ENCODE data around the gene SDK1. TPM values are rescaled to one million over a fixed set of nuclear protein-coding genes. Genes with fewer than 3 reads are reported as not detected.

The SDK1 gene
- total RNA-seq, 1 donor from 2014 or later: 10.9 TPM

- H3K27ac Mint-ChIP-seq (ENCODE audit: unreplicated experiment): no peak overlapping the region
- no peaks in the 10 kb centered on the region for H3K9me3 Mint-ChIP-seq (ENCODE audit: low read depth)
- no peak for DNase-seq (ENCODE audit: low spot score)
- H3K36me3 Mint-ChIP-seq (ENCODE audit: low read depth): no peaks in the 10 kb centered on the region
- TF ChIP-seq CTCF (IDR thresholded peaks at IDR 0.05): no peak
- H3K27me3 Mint-ChIP-seq (ENCODE audit: low read depth): no peaks in the 10 kb centered on the region
- no peak overlapping the region for H3K4me3 Mint-ChIP-seq (ENCODE audit: unreplicated experiment)
- no peaks in the 10 kb centered on the region for H3K4me1 Mint-ChIP-seq (ENCODE audit: low read depth)
Observed at GRCh38 chr7:3835109-3835508, 534.1 kb downstream of the SDK1 start.

- H3K36me3 Mint-ChIP-seq (ENCODE audit: low read depth): no peaks in the 10 kb centered on the region
- H3K27ac Mint-ChIP-seq (ENCODE audit: unreplicated experiment): no peak overlapping the region
- no peak overlapping the region for H3K4me3 Mint-ChIP-seq (ENCODE audit: unreplicated experiment)
- no peaks in the 10 kb centered on the region for H3K4me1 Mint-ChIP-seq (ENCODE audit: low read depth)
- no peaks in the 10 kb centered on the region for H3K9me3 Mint-ChIP-seq (ENCODE audit: low read depth)
- H3K27me3 Mint-ChIP-seq (ENCODE audit: low read depth): no peaks in the 10 kb centered on the region
- TF ChIP-seq CTCF (IDR thresholded peaks at IDR 0.05): no peak
- no peak for DNase-seq (ENCODE audit: low spot score)
Observed at GRCh38 chr7:3836855-3837254, 535.8 kb downstream of the SDK1 start.

GRCh38 chr7:3844540-3845151 is 543.6 kb downstream of the SDK1 start:
- Mint-ChIP-seq H3K9me3 (ENCODE audit: low read depth) (no peaks in the 10 kb centered on the region), H3K27ac (ENCODE audit: unreplicated experiment) (no peak overlapping the region), H3K4me1 (ENCODE audit: low read depth) (no peaks in the 10 kb centered on the region), H3K4me3 (ENCODE audit: unreplicated experiment) (no peak overlapping the region), H3K36me3 (ENCODE audit: low read depth) (no peaks in the 10 kb centered on the region), H3K27me3 (ENCODE audit: low read depth) (no peaks in the 10 kb centered on the region)
- no peak for DNase-seq (ENCODE audit: low spot score)
- TF ChIP-seq CTCF (IDR thresholded peaks at IDR 0.05): no peak

- no peak for TF ChIP-seq CTCF (IDR thresholded peaks at IDR 0.05)
- no peaks in the 10 kb centered on the region for H3K9me3 Mint-ChIP-seq (ENCODE audit: low read depth)
- no peaks in the 10 kb centered on the region for H3K27me3 Mint-ChIP-seq (ENCODE audit: low read depth)
- no peak overlapping the region for H3K4me3 Mint-ChIP-seq (ENCODE audit: unreplicated experiment)
- H3K4me1 Mint-ChIP-seq (ENCODE audit: low read depth): no peaks in the 10 kb centered on the region
- H3K27ac Mint-ChIP-seq (ENCODE audit: unreplicated experiment): no peak overlapping the region
- DNase-seq (ENCODE audit: low spot score): no peak
- H3K36me3 Mint-ChIP-seq (ENCODE audit: low read depth): no peaks in the 10 kb centered on the region
Observed at GRCh38 chr7:3846738-3847137, 545.7 kb downstream of the SDK1 start.

GRCh38 chr7:3847336-3847735 is 546.3 kb downstream of the SDK1 start:
- H3K4me3 Mint-ChIP-seq (ENCODE audit: unreplicated experiment): no peak overlapping the region
- H3K27me3 Mint-ChIP-seq (ENCODE audit: low read depth): no peaks in the 10 kb centered on the region
- H3K36me3 Mint-ChIP-seq (ENCODE audit: low read depth): no peaks in the 10 kb centered on the region
- no peak overlapping the region for H3K27ac Mint-ChIP-seq (ENCODE audit: unreplicated experiment)
- no peaks in the 10 kb centered on the region for H3K9me3 Mint-ChIP-seq (ENCODE audit: low read depth)
- TF ChIP-seq CTCF (IDR thresholded peaks at IDR 0.05): no peak
- H3K4me1 Mint-ChIP-seq (ENCODE audit: low read depth): no peaks in the 10 kb centered on the region
- no peak for DNase-seq (ENCODE audit: low spot score)

Data from chondrocyte (in vitro differentiated cells).